Measurements from ENCODE around the gene CASQ2.

CASQ2 gene

DNA sequence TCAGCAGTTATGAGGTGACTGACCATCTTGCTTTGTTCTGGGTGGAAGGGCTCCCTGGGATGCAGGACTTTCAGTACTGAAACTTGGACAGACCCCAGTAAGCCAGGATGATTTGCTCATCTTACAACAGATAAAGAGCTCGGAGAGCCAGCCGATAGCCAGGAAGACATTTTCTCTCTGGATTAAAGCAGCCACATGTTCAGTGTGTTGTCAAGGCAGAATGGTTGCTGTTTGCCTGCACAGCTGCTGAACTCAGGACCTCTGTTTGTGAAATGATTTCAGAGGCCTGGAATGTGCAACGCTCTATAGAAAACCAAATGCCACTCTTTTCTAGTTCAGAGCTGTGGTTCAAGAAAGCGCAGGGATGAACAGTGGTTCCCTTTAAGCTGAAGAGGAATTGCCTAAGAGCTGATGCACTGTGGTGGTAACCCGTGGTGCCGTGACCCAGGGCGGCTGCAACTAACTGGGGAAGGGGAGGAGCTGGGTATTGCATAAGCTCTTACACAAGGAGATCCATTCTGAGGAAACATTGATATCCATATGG, 40.7 kb downstream of the CASQ2 start:
- DNase-seq: peak; percentile 92 to 97 (median 96)

GRCh38 chr1:115726570-115726969, 41.9 kb downstream of the CASQ2 start:
- DNase-seq: no peak

- no peak for DNase-seq
Measured at GRCh38 chr1:115726161-115726560, 42.4 kb downstream of the CASQ2 start.

- DNase-seq: no peak
Measured at GRCh38 chr1:115725600-115725999, 42.9 kb downstream of the CASQ2 start.

GRCh38 chr1:115723756-115724155, 44.8 kb downstream of the CASQ2 start:
- no peak for DNase-seq

DNA sequence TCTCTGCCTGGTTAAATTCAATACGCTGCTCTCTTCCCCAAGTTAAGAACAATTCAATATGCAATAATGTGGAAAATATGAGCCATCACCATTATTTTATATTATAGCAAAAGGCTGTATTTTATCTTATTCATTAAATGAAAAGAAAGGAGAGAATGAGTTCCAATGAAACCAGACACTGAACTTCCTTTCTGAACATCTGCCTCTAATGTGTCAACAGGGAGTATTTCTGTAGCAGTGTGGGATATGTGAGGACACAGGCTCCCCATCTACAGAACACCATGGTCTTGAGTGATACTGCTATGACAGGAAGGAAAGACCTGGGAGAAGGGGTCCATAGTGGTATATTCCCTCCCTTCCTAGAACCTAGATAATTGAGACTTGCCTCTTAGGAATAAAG, 46.3 kb downstream of the CASQ2 start:
- DNase-seq: no peak

GRCh38 chr1:115719285-115719684, 49.2 kb downstream of the CASQ2 start:
- no peak for DNase-seq

DNA sequence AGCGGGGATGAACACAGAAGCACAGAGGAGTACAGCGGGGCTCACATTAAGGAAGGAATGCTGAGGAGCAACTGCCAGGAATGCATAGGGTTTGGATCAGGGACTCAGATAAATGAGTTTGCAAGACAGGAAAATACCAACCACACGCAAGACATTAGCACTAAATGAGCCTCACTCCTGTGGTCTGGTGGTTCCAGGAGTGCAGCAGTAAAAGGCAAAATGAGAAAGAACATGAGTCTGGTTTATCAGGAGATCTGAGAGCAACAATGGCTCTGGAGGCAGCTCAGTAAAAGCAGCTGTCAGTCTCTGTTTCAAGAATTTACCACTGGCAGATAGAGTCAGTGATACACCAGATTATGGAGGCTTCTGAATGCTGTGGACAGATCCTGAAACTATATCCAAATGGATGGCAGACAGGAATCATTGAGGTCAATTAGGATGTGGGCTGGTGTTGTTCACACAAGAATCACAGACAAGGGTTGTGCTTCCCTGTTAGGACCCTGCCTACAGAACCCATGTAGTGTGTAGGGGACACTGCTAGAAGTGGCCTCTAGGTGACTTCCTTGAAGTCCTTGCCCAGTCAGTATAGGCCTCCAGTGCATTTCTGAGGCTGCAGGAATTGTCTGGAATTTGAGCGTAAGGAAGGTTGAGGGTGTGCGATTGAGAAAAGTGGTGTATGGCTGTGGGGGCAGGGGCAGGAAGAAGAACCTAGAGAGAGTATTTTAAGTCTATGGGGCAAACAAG, 50.3 kb downstream of the CASQ2 start:
- DNase-seq: no peak

DNA sequence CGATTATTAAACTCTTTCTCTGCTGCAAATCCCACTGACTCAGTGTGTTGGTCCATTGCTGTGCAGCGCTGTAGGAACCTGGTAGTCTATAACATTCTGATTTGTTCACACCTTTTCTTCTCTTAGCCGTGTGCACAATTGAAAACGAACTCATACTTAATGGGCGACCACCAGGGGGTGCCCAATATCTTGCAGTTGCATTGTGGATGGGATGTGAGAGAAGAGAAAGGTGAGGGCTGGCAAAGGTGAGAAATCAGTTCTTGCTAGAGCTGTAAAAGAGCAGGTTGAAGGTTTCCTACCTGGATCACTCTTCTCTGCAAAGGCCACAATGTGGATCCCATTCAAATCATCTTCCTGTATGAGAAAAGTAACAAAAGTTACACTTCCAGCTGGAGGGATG, 51.0 kb downstream of the CASQ2 start:
- DNase-seq: peak; percentile 57 to 71 (median 60)

DNA sequence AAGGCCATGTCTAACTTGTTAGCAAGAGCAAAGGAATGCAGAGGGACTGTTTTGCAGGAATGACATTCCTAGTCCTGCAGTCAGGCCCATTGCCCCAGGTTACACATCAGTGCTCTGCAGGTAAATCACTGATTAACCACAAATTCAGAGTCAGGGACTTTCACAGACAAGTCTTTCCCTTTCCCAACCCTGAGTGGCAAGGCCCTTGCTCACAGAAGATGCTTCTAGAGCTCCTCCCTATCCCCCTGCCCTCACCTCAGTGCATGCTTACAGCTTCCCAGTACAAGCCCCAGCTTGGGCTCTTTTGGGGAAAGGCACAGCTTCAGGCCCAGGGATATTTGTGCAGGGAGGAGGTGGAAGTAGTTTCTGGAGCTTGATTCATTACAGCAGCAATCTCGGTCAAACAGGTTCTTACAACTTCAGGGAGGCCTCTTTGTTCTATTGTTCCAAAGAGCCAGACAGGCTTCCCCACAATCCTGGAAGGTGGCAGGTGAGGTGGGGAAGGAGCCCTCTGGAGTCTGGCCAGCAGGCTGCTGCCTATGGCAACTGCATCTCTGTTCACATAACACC, 53.9 kb downstream of the CASQ2 start:
- no peak for DNase-seq

DNA sequence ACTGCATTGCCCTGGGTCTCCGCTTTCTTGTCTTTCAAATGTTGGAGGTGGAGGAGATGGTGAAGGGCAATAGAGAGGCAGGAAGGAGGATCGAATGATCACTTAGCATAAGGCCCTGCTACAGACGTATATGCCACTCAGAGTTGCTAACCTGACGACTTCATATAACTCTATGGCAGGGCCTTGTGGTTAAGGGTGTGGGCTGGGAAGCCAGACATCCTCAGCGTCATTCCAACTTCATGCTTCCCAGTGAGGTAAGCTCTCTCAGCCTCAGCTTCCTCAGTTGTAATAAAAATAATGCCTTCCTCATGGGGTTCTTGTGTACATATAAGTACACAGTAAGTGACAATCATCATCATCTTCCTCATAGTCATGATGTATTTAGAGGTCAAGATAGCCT, 54.6 kb downstream of the CASQ2 start:
- DNase-seq: no peak

DNA sequence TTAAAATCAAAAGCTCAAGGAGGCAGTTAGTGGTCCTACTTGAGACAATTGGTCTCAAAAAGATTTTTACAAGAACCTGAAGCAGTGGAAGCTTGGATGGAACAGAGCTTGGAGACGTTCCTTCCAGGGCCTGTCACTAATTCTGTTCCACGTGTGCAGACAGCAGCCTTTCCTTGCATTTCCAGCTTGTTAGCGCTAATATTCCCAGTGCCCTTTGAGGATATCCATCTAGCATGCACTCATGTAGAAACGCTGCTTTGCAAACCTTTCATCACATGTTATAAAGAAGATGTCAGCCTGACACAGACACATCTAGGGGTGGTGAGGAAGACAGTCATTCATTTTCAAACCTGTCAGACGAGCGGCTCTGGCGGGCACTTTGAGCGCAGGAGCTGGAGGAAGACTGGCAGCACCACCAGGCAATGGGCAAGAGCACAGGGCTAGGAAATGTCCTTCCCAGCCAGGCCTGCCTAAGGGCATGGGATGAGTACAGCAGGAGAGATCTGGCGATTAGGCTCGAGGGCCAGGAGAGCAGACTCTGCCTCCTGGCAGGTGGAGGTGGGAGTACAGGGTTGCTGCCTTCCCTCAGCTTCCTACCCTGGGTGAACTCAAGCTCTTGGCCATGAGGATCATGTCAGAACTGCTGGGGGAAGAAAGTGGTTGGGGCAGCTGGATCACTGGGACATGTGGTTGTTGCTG, 55.5 kb downstream of the CASQ2 start:
- DNase-seq: no peak

GRCh38 chr1:115710859-115711624, 57.5 kb downstream of the CASQ2 start:
- DNase-seq: no peak

- peak; percentile 23 to 68 (median 38) for DNase-seq
Measured at GRCh38 chr1:115706587-115707425, 61.7 kb downstream of the CASQ2 start.

- DNase-seq: no peak
Measured at GRCh38 chr1:115705963-115706362, 62.6 kb downstream of the CASQ2 start.

GRCh38 chr1:115705085-115705951, 63.2 kb downstream of the CASQ2 start:
- no peak for DNase-seq

DNA sequence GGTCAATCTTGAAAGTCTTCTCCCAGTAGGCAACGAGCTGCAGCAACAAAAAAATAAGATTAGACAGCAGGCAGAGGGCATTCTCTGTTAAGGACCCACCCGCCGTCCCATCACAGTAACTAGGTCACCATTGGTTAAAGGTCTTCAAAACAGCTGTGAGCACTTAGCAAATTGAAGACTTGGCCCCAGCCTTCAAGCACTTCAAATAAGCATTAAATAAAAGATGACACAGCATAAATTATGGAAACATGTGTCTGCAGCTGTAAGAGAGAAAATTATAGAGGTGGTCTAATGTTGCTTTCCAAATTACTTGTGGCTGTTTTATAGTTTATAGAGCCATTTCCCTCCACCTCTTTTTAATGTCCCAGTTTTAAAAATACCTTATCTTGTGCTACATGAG, 65.6 kb downstream of the CASQ2 start:
- DNase-seq: no peak

DNA sequence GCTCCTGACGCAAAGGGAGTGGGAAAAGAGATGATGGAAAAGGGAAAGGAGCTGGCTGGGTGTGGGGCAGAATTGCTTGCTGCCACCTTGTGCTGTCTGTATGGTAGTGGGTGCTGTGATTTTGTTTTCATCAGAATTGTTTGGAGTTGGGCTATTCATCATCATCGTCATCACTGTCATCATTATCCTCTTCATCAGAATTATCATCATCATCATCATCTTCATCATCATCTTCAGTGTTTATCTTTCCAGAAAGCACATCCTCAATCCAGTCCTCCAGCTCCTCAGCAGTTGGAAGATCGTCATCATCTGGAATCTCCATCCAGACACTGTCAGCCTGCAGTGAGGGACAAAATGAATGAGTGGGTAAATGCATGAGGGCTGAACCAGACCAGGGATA, 67.4 kb downstream of the CASQ2 start:
- no peak for DNase-seq

GRCh38 chr1:115697619-115698018, 70.9 kb downstream of the CASQ2 start:
- no peak for DNase-seq

DNA sequence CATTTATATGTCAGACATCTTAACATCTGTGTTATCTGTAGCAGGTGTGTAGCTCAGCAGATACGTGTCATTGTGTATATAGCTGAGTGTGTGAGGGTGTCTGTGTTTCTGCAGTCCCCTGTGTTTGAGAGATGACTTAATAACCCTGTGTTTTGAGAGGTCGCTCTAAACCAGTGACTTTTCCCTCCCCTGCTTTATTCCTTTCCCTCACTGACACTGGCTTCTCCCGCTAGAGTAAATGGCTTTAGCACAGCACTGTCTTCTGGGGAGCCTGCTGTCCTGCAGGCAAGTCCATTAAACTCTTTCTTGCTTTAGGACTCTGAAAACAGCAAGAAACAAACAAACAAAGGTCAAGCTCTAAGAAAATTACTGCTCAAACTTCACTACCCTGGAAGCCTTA, 73.7 kb downstream of the CASQ2 start:
- DNase-seq: no peak

GRCh38 chr1:115692224-115692623, 76.3 kb downstream of the CASQ2 start:
- no peak for DNase-seq
